KBM-7 (cell line): Measurements from ENCODE around the gene ARPIN.
"Not testable (repeated sequence)": the region's sequence is repeated elsewhere in the genome, so short reads cannot be mapped to it uniquely, and the experiment has no call there.

ENCODE experiments used
- DNase-seq: peaks from one replicate; pipeline ENCODE4 v3.0.0-alpha.2; 2015
- in situ Hi-C: fragments of 300-500 bp; cut with MboI; formaldehyde crosslinking; loops from 2 replicates; pipeline ENCODE4 v1.14.3; 2020; ENCODE audit warnings: low sequenced_read_pairs, low pct_unique_long_range_greater_than_20kb, mixed read lengths

Gene ARPIN

GRCh38 chr15:89912674-89913396, at the start of gene ARPIN:
TSS of gene ARPIN (minus strand) at chr15:89912952. CDS start at chr15:89912835, 117 bp downstream.
- no peak for DNase-seq
- in situ Hi-C loops = loop anchor here (25.0 kb wide), 1 partner anchor 174 kb away; no protein-coding TSS in a partner anchor

DNA sequence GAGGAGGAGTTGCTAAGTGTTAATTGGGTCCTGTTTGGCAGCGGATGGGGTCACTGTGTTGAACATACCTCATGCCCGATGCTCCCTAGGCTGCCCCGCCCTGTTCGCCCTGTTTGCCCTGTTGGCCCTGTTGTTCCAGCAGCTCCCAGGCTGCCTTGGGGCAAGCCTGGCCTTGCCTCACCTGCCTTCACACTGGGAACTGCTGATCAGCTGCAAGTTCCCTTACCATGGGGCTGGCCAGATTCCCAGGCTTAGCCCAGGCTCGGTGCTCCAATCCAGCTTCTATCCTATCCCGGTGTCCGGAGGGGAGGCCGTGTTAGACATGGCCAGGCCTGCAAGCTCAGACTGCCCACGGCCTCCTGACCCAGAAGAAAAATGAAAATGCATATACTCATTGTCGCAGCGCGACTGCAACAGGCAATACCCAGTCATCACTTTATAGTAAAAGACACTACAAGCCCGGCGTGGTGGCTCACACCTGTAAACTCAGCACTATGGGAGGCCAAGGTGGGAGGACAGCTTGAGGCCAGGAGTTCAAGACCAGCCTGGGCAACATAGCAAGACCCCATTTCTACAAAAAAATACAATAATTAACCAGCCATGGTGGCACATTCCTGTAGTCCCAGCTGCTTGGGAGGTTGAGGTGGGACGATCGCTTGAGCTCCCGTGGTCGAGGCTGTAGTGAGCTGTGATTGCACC, 45.5 kb upstream of the ARPIN start:
- DNase-seq = no peak
- in situ Hi-C loops = no loop called here

GRCh38 chr15:89955449-89955998, 42.8 kb upstream of the ARPIN start:
- DNase-seq, in situ Hi-C loops: not testable (repeated sequence)

GRCh38 chr15:89954541-89954940, 41.8 kb upstream of the ARPIN start:
- in situ Hi-C loops = no loop called here
- DNase-seq = no peak

DNA sequence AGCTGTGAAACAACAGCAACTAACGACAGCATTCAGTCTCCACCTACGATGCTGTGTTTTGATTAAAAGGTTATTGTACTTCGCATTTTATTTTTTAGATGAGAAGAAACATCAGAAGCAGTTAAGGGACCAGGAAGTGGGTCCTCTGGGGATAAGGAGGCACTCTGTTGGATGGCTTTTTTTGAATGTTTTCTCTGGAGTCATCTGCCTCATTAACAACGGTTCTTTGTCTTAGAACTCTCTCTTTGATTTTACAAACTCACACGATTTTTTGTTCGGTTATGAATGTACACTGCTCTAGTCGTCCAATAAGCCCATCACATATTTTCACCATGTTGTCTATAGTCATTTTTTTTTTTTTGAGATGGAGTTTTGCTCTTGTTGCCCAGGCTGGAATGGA, 36.0 kb upstream of the ARPIN start:
- in situ Hi-C loops = no loop called here
- no peak for DNase-seq

GRCh38 chr15:89947385-89947784, 34.6 kb upstream of the ARPIN start:
- peak; percentile 35 for DNase-seq
- in situ Hi-C loops = no loop called here

DNA sequence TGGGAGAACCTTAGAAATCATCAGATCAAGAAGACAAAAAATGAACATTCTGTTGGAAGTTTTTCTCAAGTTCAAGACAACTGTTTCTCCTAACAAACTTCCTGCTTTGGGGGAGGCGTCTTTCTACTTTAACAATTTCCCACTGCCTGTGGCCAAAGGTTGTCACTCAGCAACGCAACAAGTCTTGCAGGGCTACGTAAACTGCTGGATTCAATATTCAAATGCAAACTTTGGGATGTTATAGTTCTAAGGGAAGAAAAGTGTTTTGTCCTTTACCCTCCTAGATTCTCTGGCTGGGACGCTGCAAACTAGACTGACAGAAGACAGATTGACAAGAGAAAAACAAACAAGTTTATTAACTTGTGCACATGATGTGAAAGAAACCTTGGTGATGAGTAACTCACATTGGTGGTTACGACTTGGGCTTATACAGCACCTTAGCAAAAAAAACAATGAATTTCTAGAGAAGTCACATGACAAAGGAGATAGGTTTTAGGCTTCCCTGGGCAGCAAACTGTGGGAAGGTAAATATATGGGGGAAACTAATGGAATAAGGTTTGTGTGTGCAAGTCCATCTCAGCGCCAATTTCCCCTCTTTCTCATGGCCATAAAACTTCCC, 34.0 kb upstream of the ARPIN start:
- in situ Hi-C loops = no loop called here
- no peak for DNase-seq

GRCh38 chr15:89943721-89944120, 31.0 kb upstream of the ARPIN start:
- in situ Hi-C loops = not testable (repeated sequence)

DNA sequence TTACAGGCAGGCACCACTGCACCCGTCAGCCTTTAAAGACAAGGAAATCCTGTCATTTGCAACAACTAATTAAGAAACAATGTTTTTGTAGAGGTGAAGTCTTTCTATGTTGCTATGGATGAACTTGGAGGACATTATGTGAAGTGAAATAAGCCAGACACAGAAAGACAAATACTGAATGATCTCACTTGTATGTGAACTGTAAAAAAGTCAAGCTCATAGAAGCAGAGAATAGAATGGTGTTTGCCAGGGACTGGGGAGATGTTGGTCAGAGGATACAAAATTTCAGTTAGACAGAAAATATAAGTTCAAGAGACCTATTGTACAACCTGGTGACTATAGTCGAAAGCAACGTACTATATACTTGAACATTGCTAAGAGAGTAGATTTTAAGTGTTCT, 27.2 kb upstream of the ARPIN start:
- in situ Hi-C loops = no loop called here

More at GRCh38 chr15:89943721-89944120, 31.0 kb upstream of the ARPIN start:
- not testable (repeated sequence) for DNase-seq

DNA sequence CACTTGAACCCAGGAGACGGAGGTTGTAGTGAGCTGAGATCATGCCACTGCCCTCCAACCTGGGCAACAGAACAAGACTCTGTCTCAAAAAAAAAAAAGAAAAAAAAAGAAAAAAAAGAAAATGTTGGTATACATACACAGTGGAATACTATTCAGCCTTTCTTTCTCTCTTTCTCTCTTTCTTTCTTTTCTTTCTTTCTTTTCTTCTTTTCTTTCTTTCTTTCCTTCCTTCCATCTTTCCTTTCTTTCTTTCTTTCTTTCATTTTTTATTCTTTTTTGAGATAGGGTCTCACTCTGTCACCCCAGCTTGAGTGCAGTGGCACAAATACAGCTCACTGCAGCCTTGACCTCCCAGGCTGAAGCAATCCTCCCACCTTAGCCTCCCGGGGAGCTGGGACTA, 26.6 kb upstream of the ARPIN start:
- DNase-seq, in situ Hi-C loops: not testable (repeated sequence)

More for the DNA sequence above, 27.2 kb upstream of the ARPIN start:
- DNase-seq = no peak

GRCh38 chr15:89937365-89938350, 24.9 kb upstream of the ARPIN start:
- in situ Hi-C loops = no loop called here
- peak; percentile 62 for DNase-seq

GRCh38 chr15:89936786-89937265, 24.1 kb upstream of the ARPIN start:
- in situ Hi-C loops = no loop called here

DNA sequence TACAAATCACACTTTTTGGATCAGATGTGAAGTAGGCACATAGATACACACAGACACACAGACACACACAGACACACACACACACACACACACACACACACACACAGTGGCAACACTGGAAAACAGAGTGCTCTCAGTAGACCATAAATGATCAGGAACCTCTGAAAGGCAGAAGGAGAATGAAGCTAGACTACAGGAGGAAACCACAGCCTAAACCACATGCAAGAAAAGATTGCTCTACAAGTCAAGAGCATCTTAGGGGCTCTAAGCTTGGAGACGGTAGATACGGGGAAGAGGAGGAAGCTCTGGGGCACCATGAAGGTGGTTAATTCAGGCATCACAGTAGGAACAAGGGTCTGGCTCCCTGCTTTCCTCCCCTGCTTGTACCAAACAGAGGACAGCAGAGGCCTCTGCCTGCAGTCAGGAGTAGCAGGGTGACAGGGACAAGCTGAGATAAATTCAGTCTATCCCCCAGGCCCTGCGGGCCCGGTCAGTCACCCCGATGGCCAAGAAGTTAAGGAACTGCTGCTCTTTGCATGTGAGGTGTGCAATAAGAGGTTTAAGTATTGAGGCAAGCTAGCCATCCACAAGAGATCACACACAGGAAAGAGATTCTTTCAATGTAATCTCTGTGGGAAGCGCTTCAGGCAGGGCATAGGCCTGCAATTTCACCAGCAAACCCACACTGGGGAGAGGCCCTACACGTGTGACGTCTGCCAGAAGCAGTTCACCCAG, 23.5 kb upstream of the ARPIN start:
- peak; percentile 83 for DNase-seq
- in situ Hi-C loops = no loop called here

More at GRCh38 chr15:89936786-89937265, 24.1 kb upstream of the ARPIN start:
- no peak for DNase-seq

GRCh38 chr15:89932880-89933279, 20.1 kb upstream of the ARPIN start:
- in situ Hi-C loops = no loop called here
- DNase-seq = no peak

DNA sequence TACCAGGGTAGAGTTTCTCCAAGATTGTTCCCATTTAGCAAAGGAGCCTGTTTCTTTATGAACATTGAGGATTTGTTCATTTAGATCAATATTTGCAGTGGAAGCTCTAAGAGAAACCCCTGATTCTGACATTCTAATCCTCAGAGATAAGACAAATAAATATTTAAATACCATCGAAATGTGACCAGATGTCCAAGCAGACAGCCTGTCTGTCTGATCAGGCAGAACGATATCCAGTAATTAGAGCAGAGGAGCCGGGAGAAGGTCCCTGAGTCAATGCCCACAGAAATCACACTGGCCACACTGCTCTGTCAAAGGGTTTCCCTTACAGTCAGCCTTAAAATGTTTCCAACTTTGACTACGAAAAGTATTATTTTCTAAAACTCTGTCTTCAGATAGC, 15.7 kb upstream of the ARPIN start:
- no peak for DNase-seq

GRCh38 chr15:89926158-89926557, 13.4 kb upstream of the ARPIN start:
- no peak for DNase-seq
- in situ Hi-C loops = no loop called here

More for the DNA sequence above, 15.7 kb upstream of the ARPIN start:
- in situ Hi-C loops = no loop called here

DNA sequence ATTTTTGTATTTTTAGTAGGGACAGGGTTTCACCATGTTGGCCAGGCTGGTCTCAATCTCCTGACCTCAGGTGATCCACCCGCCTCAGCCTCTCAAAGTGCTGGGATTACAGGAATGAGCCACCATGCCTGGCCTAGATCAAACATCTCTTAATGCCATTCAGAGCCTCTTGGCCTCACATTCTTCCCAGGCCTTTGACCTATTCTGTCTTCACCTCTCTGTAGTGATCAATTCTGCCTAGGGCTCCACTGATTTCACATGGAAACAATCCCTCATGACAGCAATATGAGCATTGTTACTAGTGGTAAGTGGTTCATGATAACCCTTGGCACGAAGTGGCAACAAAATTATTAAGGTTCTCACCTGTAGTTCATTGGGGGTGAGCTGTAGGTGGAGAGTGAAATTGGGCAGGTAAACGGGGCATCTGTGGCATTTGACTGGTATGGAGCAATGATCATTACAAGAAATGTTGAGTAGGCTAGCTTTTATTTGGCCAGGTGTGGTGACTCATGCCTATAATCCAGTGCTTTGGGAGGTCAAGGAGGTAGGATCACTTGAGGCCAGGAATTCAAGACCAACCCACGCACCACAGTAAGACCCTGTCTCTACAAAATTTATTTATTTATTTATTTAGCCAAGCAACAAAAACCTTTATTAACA, 4.8 kb upstream of the ARPIN start:
- in situ Hi-C loops = loop anchor here (25.0 kb wide), 1 partner anchor 170 kb away; no protein-coding TSS in a partner anchor
- no peak for DNase-seq
